Posterior cingulate gyrus (tissue), 11 donors: ENCODE measurements around the gene CIAPIN1.
A peak's percentile ranks its signal among the peaks of the same experiment; 100 is the strongest.

Source experiments
- DNase-seq, 10 donors: peaks; one replicate each; pipeline versions ENCODE4 v3.0.0 to v3.0.0-alpha.2; 2020 to 2021; ENCODE audit warnings: mixed read lengths in 3 of 10
- intact Hi-C: fragments of 100-400 bp; cut with DNase I; formaldehyde crosslinking; loops from one replicate; pipeline ENCODE4 v1.15.1; 2023

CIAPIN1 gene

GRCh38 chr16:57387598-57388354 is 59.4 kb downstream of the CIAPIN1 start:
- peak in 1 of 10 donors; percentile 33 for DNase-seq
- intact Hi-C loops = no loop called here

- peak in 2 of 10 donors; percentile 72 to 78 for DNase-seq
- intact Hi-C loops = no loop called here
These were observed 60.7 kb downstream of the CIAPIN1 start for GRCh38 chr16:57386381-57386951.

GRCh38 chr16:57385083-57385482 is 62.1 kb downstream of the CIAPIN1 start:
- intact Hi-C loops = no loop called here
- DNase-seq = peak in 2 of 10 donors; percentile 44 to 66

GRCh38 chr16:57384248-57385070 is 62.7 kb downstream of the CIAPIN1 start:
- DNase-seq = peak in 2 of 10 donors; percentile 58 to 75
- intact Hi-C loops = no loop called here

GRCh38 chr16:57383276-57384247 is 63.6 kb downstream of the CIAPIN1 start:
- peak in 3 of 10 donors; percentile 68 to 91 (median 83) for DNase-seq
- intact Hi-C loops = no loop called here

GRCh38 chr16:57382535-57383275 is 64.5 kb downstream of the CIAPIN1 start:
- DNase-seq = peak in 3 of 10 donors; percentile 47 to 74 (median 72)

GRCh38 chr16:57381791-57382534 is 65.2 kb downstream of the CIAPIN1 start:
- peak in 2 of 10 donors; percentile 69 to 84 for DNase-seq
- intact Hi-C loops = no loop called here

More at GRCh38 chr16:57382535-57383275, 64.5 kb downstream of the CIAPIN1 start:
- intact Hi-C loops = no loop called here

GRCh38 chr16:57380671-57381462 is 66.3 kb downstream of the CIAPIN1 start:
- intact Hi-C loops = no loop called here
- DNase-seq = peak in 2 of 10 donors; percentile 78 to 85

- peak in 2 of 10 donors; percentile 35 to 68 for DNase-seq
- intact Hi-C loops = loop anchor here (5.0 kb wide), 1 partner anchor 33 kb away; no protein-coding TSS in a partner anchor
These were observed 67.6 kb downstream of the CIAPIN1 start for GRCh38 chr16:57379579-57379978.
